Tibial artery (tissue), 4 donors: ENCODE measurements around the gene HYAL1.
"Not testable (repeated sequence)": the region's sequence is repeated elsewhere in the genome, so short reads cannot be mapped to it uniquely, and the experiment has no call there.

ENCODE experiments used
- DNase-seq, 2 donors: peaks; one replicate each; pipeline ENCODE4 v3.0.0-alpha.2; 2019
- H3K27ac ChIP-seq, 2 donors: fragments of 200-600 bp; sonication (generic) in 1 of 2; 1 replicate in 1 of 2; 2 replicates in 1 of 2; pipeline ENCODE4 v1.5.1; 2018 to 2019; ENCODE audit warnings: mild to moderate bottlenecking in 1 of 2
- H3K27me3 ChIP-seq, 2 donors: fragments of 200-600 bp; sonication (generic) in 1 of 2; one replicate each; pipeline versions ENCODE4 v1.5.1 to v1.6.0; 2016 to 2019
- H3K36me3 ChIP-seq, 3 donors: fragments of 200-600 bp; sonication (generic) in 2 of 3; one replicate each; pipeline ENCODE4 v1.5.1; 2016 to 2019; ENCODE audit warnings: mild to moderate bottlenecking in 2 of 3
- H3K4me1 ChIP-seq, 4 donors: fragments of 200-600 bp; sonication (generic) in 2 of 4; 1 replicate in 3 of 4; 2 replicates in 1 of 4; pipeline ENCODE4 v1.5.1; 2016 to 2019
- H3K4me3 ChIP-seq, 2 donors: fragments of 200-600 bp; sonication (generic) in 1 of 2; 1 replicate in 1 of 2; 2 replicates in 1 of 2; pipeline ENCODE4 v1.5.1; 2018 to 2019; ENCODE audit warnings: mild to moderate bottlenecking in 2 of 2
- H3K9me3 ChIP-seq, 3 donors: fragments of 200-600 bp; sonication (generic) in 1 of 3; one replicate each; pipeline ENCODE4 v1.5.1; 2016 to 2019
- intact Hi-C: fragments of 100-400 bp; cut with DNase I; formaldehyde crosslinking; loops from one replicate; pipeline ENCODE4 v1.15.0; 2023; ENCODE audit warnings: low total_unique reads
- TF ChIP-seq, protein P1 (sequence below), 2 experiments: fragments of 200-600 bp in 1 of 2; fragments of 450-650 bp in 1 of 2; IDR thresholded peaks; one replicate each; pipeline ENCODE4 v1.5.1; 2017 to 2019; ENCODE audit warnings: antibody characterized with exemption in 2 of 2, mild to moderate bottlenecking in 1 of 2, moderate library complexity in 1 of 2

The HYAL1 gene

GRCh38 chr3:50274371-50275104 lies 28.8 kb downstream of the HYAL1 start:
- Histone ChIP-seq H3K9me3 (no peaks in the 10 kb centered on the region), H3K36me3 (peaks cover 0 to 17% (median 0%) of the 10 kb centered on the region in 3 donors), H3K4me3 (no peak overlapping the region), H3K4me1 (peaks cover 0 to 51% (median 30%) of the 10 kb centered on the region in 4 donors), H3K27me3 (no peaks in the 10 kb centered on the region), H3K27ac (no peak overlapping the region)
- TF ChIP-seq, protein P1, sequence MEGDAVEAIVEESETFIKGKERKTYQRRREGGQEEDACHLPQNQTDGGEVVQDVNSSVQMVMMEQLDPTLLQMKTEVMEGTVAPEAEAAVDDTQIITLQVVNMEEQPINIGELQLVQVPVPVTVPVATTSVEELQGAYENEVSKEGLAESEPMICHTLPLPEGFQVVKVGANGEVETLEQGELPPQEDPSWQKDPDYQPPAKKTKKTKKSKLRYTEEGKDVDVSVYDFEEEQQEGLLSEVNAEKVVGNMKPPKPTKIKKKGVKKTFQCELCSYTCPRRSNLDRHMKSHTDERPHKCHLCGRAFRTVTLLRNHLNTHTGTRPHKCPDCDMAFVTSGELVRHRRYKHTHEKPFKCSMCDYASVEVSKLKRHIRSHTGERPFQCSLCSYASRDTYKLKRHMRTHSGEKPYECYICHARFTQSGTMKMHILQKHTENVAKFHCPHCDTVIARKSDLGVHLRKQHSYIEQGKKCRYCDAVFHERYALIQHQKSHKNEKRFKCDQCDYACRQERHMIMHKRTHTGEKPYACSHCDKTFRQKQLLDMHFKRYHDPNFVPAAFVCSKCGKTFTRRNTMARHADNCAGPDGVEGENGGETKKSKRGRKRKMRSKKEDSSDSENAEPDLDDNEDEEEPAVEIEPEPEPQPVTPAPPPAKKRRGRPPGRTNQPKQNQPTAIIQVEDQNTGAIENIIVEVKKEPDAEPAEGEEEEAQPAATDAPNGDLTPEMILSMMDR (IDR thresholded peaks at IDR 0.05), result peak; percentile 45 to 47
- intact Hi-C loops, result loop anchor here (5.0 to 10.0 kb wide), 2 partner anchors 32 to 150 kb away; no protein-coding TSS in a partner anchor
- DNase-seq, result peak in 1 of 2 donors; percentile 63

DNA sequence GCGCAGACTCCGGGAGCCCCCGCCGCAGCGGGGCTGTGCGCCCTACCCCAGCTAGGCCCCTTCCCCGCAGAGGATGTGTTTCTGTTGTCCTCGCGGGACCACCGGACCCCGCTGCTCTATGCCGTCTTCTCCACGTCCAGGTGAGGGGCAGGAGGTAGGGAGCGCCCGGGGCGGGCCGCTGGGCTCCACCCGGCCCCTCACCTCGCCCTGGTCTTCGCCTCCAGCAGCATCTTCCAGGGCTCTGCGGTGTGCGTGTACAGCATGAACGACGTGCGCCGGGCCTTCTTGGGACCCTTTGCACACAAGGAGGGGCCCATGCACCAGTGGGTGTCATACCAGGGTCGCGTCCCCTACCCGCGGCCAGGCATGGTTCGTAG lies 29.7 kb downstream of the HYAL1 start:
- no peak overlapping the region for H3K27ac ChIP-seq
- H3K4me3 ChIP-seq, result no peak overlapping the region
- TF ChIP-seq, protein P1 (IDR thresholded peaks at IDR 0.05), result no peak
- no peaks in the 10 kb centered on the region for H3K9me3 ChIP-seq
- no peaks in the 10 kb centered on the region for H3K27me3 ChIP-seq
- intact Hi-C loops, result loop anchor here (2.0 to 10.0 kb wide), 2 partner anchors 81 to 149 kb away; no protein-coding TSS in a partner anchor
- peaks cover 0 to 53% (median 30%) of the 10 kb centered on the region in 4 donors for H3K4me1 ChIP-seq
- DNase-seq, result no peak
- H3K36me3 ChIP-seq, result peaks cover 0 to 17% (median 0%) of the 10 kb centered on the region in 3 donors

- intact Hi-C loops, result loop anchor here (2.0 to 10.0 kb wide), 2 partner anchors 80 to 148 kb away; no protein-coding TSS in a partner anchor
- Histone ChIP-seq H3K36me3 (peaks cover 0 to 17% (median 0%) of the 10 kb centered on the region in 3 donors), H3K4me3 (peak overlapping the region; percentile 22 to 44), H3K9me3 (no peaks in the 10 kb centered on the region), H3K27me3 (no peaks in the 10 kb centered on the region), H3K4me1 (peaks cover 0 to 53% (median 33%) of the 10 kb centered on the region in 4 donors), H3K27ac (no peak overlapping the region)
- DNase-seq, result peak; percentile 81 to 91
- TF ChIP-seq, protein P1 (IDR thresholded peaks at IDR 0.05), result peak; percentile 98 to 99
These were observed 30.3 kb downstream of the HYAL1 start for GRCh38 chr3:50272911-50273688.

- not testable (repeated sequence) for DNase-seq, H3K9me3 ChIP-seq, H3K27me3 ChIP-seq, H3K27ac ChIP-seq
- H3K36me3 ChIP-seq, result peaks cover 0 to 17% (median 0%) of the 10 kb centered on the region in 3 donors
- H3K4me1 ChIP-seq, result peaks cover 0 to 58% (median 39%) of the 10 kb centered on the region in 4 donors
- intact Hi-C loops, result loop anchor here (2.0 to 10.0 kb wide), 2 partner anchors 80 to 148 kb away; no protein-coding TSS in a partner anchor
- H3K4me3 ChIP-seq, result peak overlapping the region in 1 of 2 donors; percentile 44
These were observed 30.9 kb downstream of the HYAL1 start for GRCh38 chr3:50272538-50272910.

GRCh38 chr3:50271314-50271936 lies 31.9 kb downstream of the HYAL1 start:
- H3K9me3 ChIP-seq, result no peaks in the 10 kb centered on the region
- peaks cover 0 to 11% (median 0%) of the 10 kb centered on the region in 3 donors for H3K36me3 ChIP-seq
- no peak overlapping the region for H3K4me3 ChIP-seq
- intact Hi-C loops, result loop anchor here (1.0 to 10.0 kb wide), 2 partner anchors 44 to 147 kb away; no protein-coding TSS in a partner anchor
- H3K4me1 ChIP-seq, result peaks cover 0 to 69% (median 49%) of the 10 kb centered on the region in 4 donors
- TF ChIP-seq, protein P1 (IDR thresholded peaks at IDR 0.05), result no peak
- DNase-seq, result no peak
- peak overlapping the region in 1 of 2 donors; percentile 98 for H3K27ac ChIP-seq
- no peaks in the 10 kb centered on the region for H3K27me3 ChIP-seq
